GM23338 (cell line): ENCODE results near the gene CARD6.

ENCODE experiments used
- CREB1 ChIP-seq: fragments of 250-450 bp; sonication (Bioruptor Pico); IDR thresholded peaks from 2 replicates; pipeline ENCODE4 v1.5.0; 2020; ENCODE audit warnings: low read depth, mild to moderate bottlenecking, moderate library complexity
- CTCF ChIP-seq, 2 experiments: fragments of 200-600 bp in 1 of 2; sonication (generic) in 1 of 2; conservative IDR thresholded peaks; 2 replicates each; pipeline versions ENCODE4 v1.5.1 to v1.6.1; 2016 to 2017; ENCODE audit warnings: antibody characterized with exemption in 2 of 2, low read depth in 2 of 2, mild to moderate bottlenecking in 2 of 2, moderate library complexity in 1 of 2
- EZH2 ChIP-seq: fragments of 200-600 bp; sonication (generic); IDR thresholded peaks from one replicate; pipeline ENCODE4 v1.8.0; 2017; ENCODE audit warnings: antibody characterized with exemption, mild to moderate bottlenecking, low read depth; ENCODE audit not compliant: unreplicated experiment
- EZH2phosphoT487 ChIP-seq: fragments of 200-600 bp; sonication (generic); IDR thresholded peaks from one replicate; pipeline ENCODE4 v1.8.1; 2018; ENCODE audit warnings: antibody characterized with exemption; ENCODE audit not compliant: unreplicated experiment
- JUNB ChIP-seq: IDR thresholded peaks from one replicate; pipeline ENCODE4 v1.6.1; 2016; ENCODE audit warnings: antibody characterized with exemption; ENCODE audit not compliant: unreplicated experiment
- NANOG ChIP-seq: IDR thresholded peaks from 2 replicates; pipeline ENCODE4 v1.6.1; 2016; ENCODE audit warnings: antibody characterized with exemption, borderline replicate concordance
- POLR2AphosphoS5 ChIP-seq: IDR thresholded peaks from 2 replicates; pipeline ENCODE4 v1.6.1; 2016; ENCODE audit warnings: antibody characterized with exemption, low read depth
- STAT1 ChIP-seq: IDR thresholded peaks from one replicate; pipeline ENCODE4 v1.6.1; 2016; ENCODE audit warnings: antibody characterized with exemption; ENCODE audit not compliant: unreplicated experiment
- ZNF114 ChIP-seq: fragments of 250-450 bp; sonication (Bioruptor Pico); IDR thresholded peaks from 2 replicates; pipeline ENCODE4 v1.5.0; 2020; ENCODE audit warnings: mild to moderate bottlenecking, moderate library complexity
- ZNF331 ChIP-seq: fragments of 250-450 bp; sonication (Bioruptor Pico); IDR thresholded peaks from 2 replicates; pipeline ENCODE4 v1.5.0; 2020; ENCODE audit warnings: low read depth, mild to moderate bottlenecking, moderate library complexity
- ZNF462 ChIP-seq: fragments of 250-450 bp; sonication (Bioruptor Pico); IDR thresholded peaks from 2 replicates; pipeline ENCODE4 v1.5.0; 2020; ENCODE audit warnings: mild to moderate bottlenecking, moderate library complexity
- TF ChIP-seq, protein P1 (sequence below): IDR thresholded peaks from one replicate; pipeline ENCODE4 v1.6.1; 2018; ENCODE audit warnings: antibody characterized with exemption; ENCODE audit not compliant: unreplicated experiment
- TF ChIP-seq, protein P2 (sequence below): IDR thresholded peaks from 2 replicates; pipeline ENCODE4 v1.6.1; 2016; ENCODE audit warnings: antibody characterized with exemption

DNA sequence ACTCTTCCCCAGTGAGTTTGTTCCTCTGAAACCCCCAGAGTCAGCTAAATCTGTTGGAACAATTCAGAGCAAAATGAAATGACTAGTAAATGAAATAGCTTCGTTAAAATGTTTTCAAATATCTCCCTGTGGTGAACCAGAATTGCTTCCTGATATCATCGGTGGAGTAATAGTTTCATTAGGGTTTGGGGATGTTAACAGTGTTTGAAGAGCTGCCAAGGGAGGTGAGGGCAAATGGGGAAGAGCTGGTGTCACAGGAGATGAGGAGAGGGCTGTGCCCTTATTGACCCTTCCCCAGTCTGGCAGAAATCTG lies 63.8 kb downstream of the CARD6 start:
- TF ChIP-seq CTCF (conservative IDR thresholded peaks at IDR 0.05; ENCODE audit: low read depth in 2 of 2): no peak
- no peak for TF ChIP-seq POLR2AphosphoS5
- no peak for TF ChIP-seq EZH2phosphoT487
- TF ChIP-seq, protein P1, sequence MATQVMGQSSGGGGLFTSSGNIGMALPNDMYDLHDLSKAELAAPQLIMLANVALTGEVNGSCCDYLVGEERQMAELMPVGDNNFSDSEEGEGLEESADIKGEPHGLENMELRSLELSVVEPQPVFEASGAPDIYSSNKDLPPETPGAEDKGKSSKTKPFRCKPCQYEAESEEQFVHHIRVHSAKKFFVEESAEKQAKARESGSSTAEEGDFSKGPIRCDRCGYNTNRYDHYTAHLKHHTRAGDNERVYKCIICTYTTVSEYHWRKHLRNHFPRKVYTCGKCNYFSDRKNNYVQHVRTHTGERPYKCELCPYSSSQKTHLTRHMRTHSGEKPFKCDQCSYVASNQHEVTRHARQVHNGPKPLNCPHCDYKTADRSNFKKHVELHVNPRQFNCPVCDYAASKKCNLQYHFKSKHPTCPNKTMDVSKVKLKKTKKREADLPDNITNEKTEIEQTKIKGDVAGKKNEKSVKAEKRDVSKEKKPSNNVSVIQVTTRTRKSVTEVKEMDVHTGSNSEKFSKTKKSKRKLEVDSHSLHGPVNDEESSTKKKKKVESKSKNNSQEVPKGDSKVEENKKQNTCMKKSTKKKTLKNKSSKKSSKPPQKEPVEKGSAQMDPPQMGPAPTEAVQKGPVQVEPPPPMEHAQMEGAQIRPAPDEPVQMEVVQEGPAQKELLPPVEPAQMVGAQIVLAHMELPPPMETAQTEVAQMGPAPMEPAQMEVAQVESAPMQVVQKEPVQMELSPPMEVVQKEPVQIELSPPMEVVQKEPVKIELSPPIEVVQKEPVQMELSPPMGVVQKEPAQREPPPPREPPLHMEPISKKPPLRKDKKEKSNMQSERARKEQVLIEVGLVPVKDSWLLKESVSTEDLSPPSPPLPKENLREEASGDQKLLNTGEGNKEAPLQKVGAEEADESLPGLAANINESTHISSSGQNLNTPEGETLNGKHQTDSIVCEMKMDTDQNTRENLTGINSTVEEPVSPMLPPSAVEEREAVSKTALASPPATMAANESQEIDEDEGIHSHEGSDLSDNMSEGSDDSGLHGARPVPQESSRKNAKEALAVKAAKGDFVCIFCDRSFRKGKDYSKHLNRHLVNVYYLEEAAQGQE: no peak
- no peak for TF ChIP-seq CREB1 (CRISPR knock-in tag)
- no peak for TF ChIP-seq NANOG
- no peak for TF ChIP-seq EZH2
- TF ChIP-seq ZNF331 (CRISPR knock-in tag): no peak
- TF ChIP-seq ZNF462: no peak
- TF ChIP-seq STAT1: no peak
- TF ChIP-seq, protein P2, sequence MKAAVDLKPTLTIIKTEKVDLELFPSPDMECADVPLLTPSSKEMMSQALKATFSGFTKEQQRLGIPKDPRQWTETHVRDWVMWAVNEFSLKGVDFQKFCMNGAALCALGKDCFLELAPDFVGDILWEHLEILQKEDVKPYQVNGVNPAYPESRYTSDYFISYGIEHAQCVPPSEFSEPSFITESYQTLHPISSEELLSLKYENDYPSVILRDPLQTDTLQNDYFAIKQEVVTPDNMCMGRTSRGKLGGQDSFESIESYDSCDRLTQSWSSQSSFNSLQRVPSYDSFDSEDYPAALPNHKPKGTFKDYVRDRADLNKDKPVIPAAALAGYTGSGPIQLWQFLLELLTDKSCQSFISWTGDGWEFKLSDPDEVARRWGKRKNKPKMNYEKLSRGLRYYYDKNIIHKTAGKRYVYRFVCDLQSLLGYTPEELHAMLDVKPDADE: no peak
- no peak for TF ChIP-seq JUNB
- no peak for TF ChIP-seq ZNF114 (CRISPR knock-in tag)
